Nephron progenitor cell (in vitro differentiated cells): ENCODE results near the gene ZNF592.

Experiments used
- DNase-seq: peaks from one replicate; pipeline ENCODE4 v3.0.0; 2021
- H3K27ac Mint-ChIP-seq: 2 replicates; pipeline ENCODE4 v1.8.0; 2021; ENCODE audit warnings: mild to moderate bottlenecking, moderate library complexity, mixed read lengths
- H3K27me3 Mint-ChIP-seq: 2 replicates; pipeline ENCODE4 v1.8.0; 2021; ENCODE audit warnings: mild to moderate bottlenecking, low read depth, mixed read lengths; ENCODE audit not compliant: poor library complexity
- H3K36me3 Mint-ChIP-seq: 2 replicates; pipeline ENCODE4 v1.8.0; 2021; ENCODE audit warnings: low read depth, mixed read lengths
- H3K4me1 Mint-ChIP-seq: 2 replicates; pipeline ENCODE4 v1.8.0; 2021; ENCODE audit warnings: mixed read lengths
- H3K4me3 Mint-ChIP-seq: 2 replicates; pipeline ENCODE4 v1.8.0; 2021; ENCODE audit warnings: mild to moderate bottlenecking, moderate library complexity, mixed read lengths
- H3K9me3 Mint-ChIP-seq: 2 replicates; pipeline ENCODE4 v1.8.0; 2021; ENCODE audit warnings: mild to moderate bottlenecking, moderate library complexity, mixed read lengths
- CTCF ChIP-seq: fragments of 200-600 bp; sonication (generic); IDR thresholded peaks from 2 replicates; pipeline ENCODE4 v1.5.0; 2021; ENCODE audit warnings: antibody characterized with exemption

Gene ZNF592

GRCh38 chr15:84780492-84780891 is 32.1 kb downstream of the ZNF592 start:
- H3K9me3 Mint-ChIP-seq, result no peaks in the 10 kb centered on the region
- no peaks in the 10 kb centered on the region for H3K4me1 Mint-ChIP-seq
- H3K27me3 Mint-ChIP-seq, result peaks cover 5% of the 10 kb centered on the region
- H3K36me3 Mint-ChIP-seq, result peaks cover 45% of the 10 kb centered on the region
- no peak for TF ChIP-seq CTCF
- no peak overlapping the region for H3K4me3 Mint-ChIP-seq
- no peak for DNase-seq
- no peak overlapping the region for H3K27ac Mint-ChIP-seq

DNA sequence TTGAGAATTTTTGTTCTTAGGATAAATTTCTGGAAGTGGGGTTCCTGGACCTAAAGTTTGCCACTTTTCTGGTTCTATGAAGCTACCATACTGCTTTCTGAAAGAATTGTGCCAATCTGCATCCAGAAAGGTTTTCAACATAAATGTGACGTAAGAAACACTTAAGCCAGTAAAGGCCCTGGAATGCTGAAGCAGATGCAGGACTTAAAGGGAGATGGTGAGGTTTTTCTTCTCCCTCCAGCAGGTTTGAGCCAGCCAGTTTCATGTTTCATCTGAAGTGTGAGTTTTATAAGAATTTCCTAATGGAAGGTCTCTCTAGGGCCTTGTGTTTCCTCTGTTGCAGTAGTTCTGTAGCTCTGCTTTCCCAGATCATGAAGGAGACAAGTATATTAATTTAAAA is 33.1 kb downstream of the ZNF592 start:
- peaks cover 42% of the 10 kb centered on the region for H3K36me3 Mint-ChIP-seq
- no peak for DNase-seq
- no peaks in the 10 kb centered on the region for H3K9me3 Mint-ChIP-seq
- H3K4me1 Mint-ChIP-seq, result peaks cover 6% of the 10 kb centered on the region
- H3K27me3 Mint-ChIP-seq, result peaks cover 5% of the 10 kb centered on the region
- no peak overlapping the region for H3K4me3 Mint-ChIP-seq
- no peak for TF ChIP-seq CTCF
- no peak overlapping the region for H3K27ac Mint-ChIP-seq

GRCh38 chr15:84782346-84782745 is 34.0 kb downstream of the ZNF592 start:
- Mint-ChIP-seq H3K27me3 (peaks cover 5% of the 10 kb centered on the region), H3K27ac (no peak overlapping the region), H3K36me3 (peaks cover 42% of the 10 kb centered on the region), H3K4me3 (no peak overlapping the region), H3K4me1 (peaks cover 6% of the 10 kb centered on the region), H3K9me3 (no peaks in the 10 kb centered on the region)
- TF ChIP-seq CTCF, result no peak
- DNase-seq, result no peak

DNA sequence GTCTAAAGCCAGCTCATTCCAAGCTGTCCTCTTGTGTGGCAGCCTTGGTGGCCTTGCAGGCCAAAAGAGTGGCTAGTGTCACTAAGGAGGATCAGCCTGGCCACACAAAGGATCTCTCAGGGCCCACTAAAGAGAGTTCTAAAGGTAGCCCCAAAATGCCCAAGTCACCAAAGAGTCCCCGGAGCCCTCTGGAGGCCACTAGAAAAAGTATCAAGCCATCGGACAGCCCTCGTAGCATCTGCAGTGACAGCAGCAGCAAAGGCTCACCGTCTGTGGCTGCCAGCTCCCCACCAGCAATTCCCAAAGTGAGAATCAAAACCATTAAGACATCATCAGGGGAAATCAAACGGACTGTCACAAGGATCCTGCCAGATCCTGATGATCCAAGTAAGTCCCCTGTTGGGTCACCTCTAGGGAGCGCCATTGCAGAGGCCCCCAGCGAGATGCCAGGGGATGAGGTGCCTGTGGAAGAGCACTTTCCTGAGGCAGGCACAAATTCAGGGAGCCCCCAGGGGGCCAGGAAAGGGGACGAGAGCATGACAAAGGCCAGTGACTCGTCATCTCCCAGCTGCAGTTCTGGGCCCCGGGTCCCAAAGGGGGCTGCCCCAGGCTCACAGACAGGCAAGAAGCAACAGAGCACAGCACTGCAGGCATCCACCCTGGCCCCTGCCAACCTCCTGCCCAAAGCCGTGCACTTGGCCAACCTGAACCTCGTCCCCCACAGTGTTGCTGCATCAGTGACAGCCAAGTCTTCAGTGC is 35.3 kb downstream of the ZNF592 start:
- peaks cover 6% of the 10 kb centered on the region for H3K4me1 Mint-ChIP-seq

GRCh38 chr15:84784262-84784661 is 35.9 kb downstream of the ZNF592 start:
- peaks cover 43% of the 10 kb centered on the region for H3K36me3 Mint-ChIP-seq
- no peaks in the 10 kb centered on the region for H3K9me3 Mint-ChIP-seq
- no peak for DNase-seq
- H3K4me3 Mint-ChIP-seq, result no peak overlapping the region
- H3K27me3 Mint-ChIP-seq, result peaks cover 5% of the 10 kb centered on the region
- H3K27ac Mint-ChIP-seq, result no peak overlapping the region
- TF ChIP-seq CTCF, result no peak
- peaks cover 6% of the 10 kb centered on the region for H3K4me1 Mint-ChIP-seq

More for the DNA sequence above, 35.3 kb downstream of the ZNF592 start:
- no peaks in the 10 kb centered on the region for H3K9me3 Mint-ChIP-seq
- peaks cover 43% of the 10 kb centered on the region for H3K36me3 Mint-ChIP-seq
- no peak overlapping the region for H3K4me3 Mint-ChIP-seq
- TF ChIP-seq CTCF, result no peak
- no peak for DNase-seq
- peaks cover 5% of the 10 kb centered on the region for H3K27me3 Mint-ChIP-seq
- no peak overlapping the region for H3K27ac Mint-ChIP-seq

DNA sequence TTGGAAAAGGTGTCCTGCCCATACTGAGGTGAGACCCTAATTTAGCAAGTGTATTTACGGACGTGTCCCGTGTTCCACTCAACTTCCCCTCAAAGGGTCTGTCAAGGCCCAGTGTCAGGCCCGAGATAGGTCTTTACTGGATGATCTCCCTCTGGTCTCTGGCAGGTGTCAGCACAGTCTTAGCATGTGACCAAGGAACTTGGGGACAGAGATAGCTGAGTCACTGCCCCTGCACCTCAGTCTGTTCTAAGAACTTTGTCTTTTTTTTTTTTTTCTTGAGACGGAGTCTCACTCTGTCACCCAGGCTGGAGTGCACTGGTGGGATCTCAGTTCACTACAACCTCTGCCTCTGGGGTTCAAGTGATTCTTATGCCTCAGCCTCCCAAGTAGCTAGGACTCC is 36.7 kb downstream of the ZNF592 start:
- TF ChIP-seq CTCF, result no peak
- no peak overlapping the region for H3K4me3 Mint-ChIP-seq
- H3K4me1 Mint-ChIP-seq, result peaks cover 14% of the 10 kb centered on the region
- H3K36me3 Mint-ChIP-seq, result peaks cover 48% of the 10 kb centered on the region
- no peak for DNase-seq
- no peaks in the 10 kb centered on the region for H3K27me3 Mint-ChIP-seq
- no peak overlapping the region for H3K27ac Mint-ChIP-seq
- no peaks in the 10 kb centered on the region for H3K9me3 Mint-ChIP-seq
